Prostate gland (tissue), 2 donors: Measurements from ENCODE around the gene CLDN22. TPM values are rescaled to one million over a fixed set of nuclear protein-coding genes. Genes with fewer than 3 reads are reported as not detected.

ENCODE experiments used
- DNase-seq: peaks from one replicate; pipeline ENCODE4 v3.0.0-alpha.2; 2019; ENCODE audit warnings: low spot score
- H3K27ac ChIP-seq, 2 donors: fragments of 200-600 bp; sonication (generic); 2 replicates each; pipeline ENCODE4 v1.5.1; 2017 to 2019
- H3K27me3 ChIP-seq: fragments of 200-600 bp; sonication (generic); replicated peaks from 2 replicates; pipeline ENCODE4 v1.5.1; 2019; ENCODE audit not compliant: insufficient read depth
- H3K36me3 ChIP-seq, 2 donors: fragments of 200-600 bp; sonication (generic); 1 replicate in 1 of 2; 2 replicates in 1 of 2; pipeline versions ENCODE4 v1.5.1 to v1.8.1; 2017 to 2019
- H3K4me1 ChIP-seq: fragments of 200-600 bp; sonication (generic); replicated peaks from 2 replicates; pipeline ENCODE4 v1.5.1; 2019
- H3K4me3 ChIP-seq, 2 donors: fragments of 200-600 bp; sonication (generic); 2 replicates each; pipeline ENCODE4 v1.5.1; 2017 to 2019
- H3K9me3 ChIP-seq: fragments of 200-600 bp; sonication (generic); 2 replicates; pipeline ENCODE4 v1.5.1; 2017
- CTCF ChIP-seq, 4 experiments: fragments of 200-600 bp in 2 of 4; fragments of 450-650 bp in 2 of 4; sonication (generic) in 2 of 4; IDR thresholded peaks; 1 replicate in 3 of 4; 2 replicates in 1 of 4; pipeline ENCODE4 v1.5.1; 2016 to 2019; ENCODE audit warnings: antibody characterized with exemption in 4 of 4, mild to moderate bottlenecking in 2 of 4, moderate library complexity in 2 of 4
- POLR2A ChIP-seq: fragments of 450-650 bp; IDR thresholded peaks from one replicate; pipeline ENCODE4 v1.6.1; 2016; ENCODE audit warnings: antibody characterized with exemption, mild to moderate bottlenecking
- POLR2AphosphoS5 ChIP-seq: sonication (generic); formaldehyde crosslinking; IDR thresholded peaks from one replicate; pipeline ENCODE4 v1.6.1; 2017; ENCODE audit warnings: antibody characterized with exemption
- WGBS: methylation state at CpG from one replicate; pipeline ENCODE4 v1.1.5; 2018; 5-methylcytosine and 5-hydroxymethylcytosine counted together
- intact Hi-C: fragments of 100-400 bp; cut with DNase I; formaldehyde crosslinking; loops from one replicate; pipeline ENCODE4 v1.14.2; 2022
- total RNA-seq, 2 donors: library from RNA; depleted of rRNA; stranded (reverse); fragments of >200 nt; gene quantifications; one replicate each; pipeline ENCODE4 v1.1.0, GENCODE V29; 2016

The CLDN22 gene
- total RNA-seq, 2 donors from 2014 or later, result not detected

GRCh38 chr4:183333202-183333601 is 13.1 kb upstream of the CLDN22 start:
- Histone ChIP-seq H3K36me3 (no peaks in the 10 kb centered on the region), H3K4me1 (no peaks in the 10 kb centered on the region), H3K27me3 (no peaks in the 10 kb centered on the region), H3K4me3 (no peak overlapping the region), H3K9me3 (no peaks in the 10 kb centered on the region), H3K27ac (no peak overlapping the region)
- no peak for TF ChIP-seq CTCF (IDR thresholded peaks at IDR 0.05)
- no peak for TF ChIP-seq POLR2A
- no peak for TF ChIP-seq POLR2AphosphoS5
- 90% methylated on average over 9 of the region's 9 CpGs for WGBS
- intact Hi-C loops, result no loop called here
- no peak for DNase-seq

GRCh38 chr4:183332447-183332846 is 12.4 kb upstream of the CLDN22 start:
- Histone ChIP-seq H3K4me3 (no peak overlapping the region), H3K4me1 (no peaks in the 10 kb centered on the region), H3K36me3 (no peaks in the 10 kb centered on the region), H3K27ac (no peak overlapping the region), H3K9me3 (no peaks in the 10 kb centered on the region), H3K27me3 (no peaks in the 10 kb centered on the region)
- WGBS, result 83% methylated on average over 11 of the region's 11 CpGs
- intact Hi-C loops, result no loop called here
- no peak for DNase-seq
- TF ChIP-seq CTCF (IDR thresholded peaks at IDR 0.05), result no peak

- Histone ChIP-seq H3K27me3 (no peaks in the 10 kb centered on the region), H3K36me3 (no peaks in the 10 kb centered on the region), H3K27ac (no peak overlapping the region), H3K9me3 (no peaks in the 10 kb centered on the region), H3K4me1 (no peaks in the 10 kb centered on the region), H3K4me3 (no peak overlapping the region)
- no peak for DNase-seq
- 96% methylated on average over 2 of the region's 2 CpGs for WGBS
- intact Hi-C loops, result no loop called here
- TF ChIP-seq POLR2A, result no peak
- TF ChIP-seq CTCF (IDR thresholded peaks at IDR 0.05), result no peak
- no peak for TF ChIP-seq POLR2AphosphoS5
Measured at GRCh38 chr4:183330841-183331240, 10.8 kb upstream of the CLDN22 start.

- H3K36me3 ChIP-seq, result no peaks in the 10 kb centered on the region
- intact Hi-C loops, result no loop called here
Measured at GRCh38 chr4:183329954-183330742, 10.1 kb upstream of the CLDN22 start.

More at GRCh38 chr4:183329954-183330742, 10.1 kb upstream of the CLDN22 start:
- no peaks in the 10 kb centered on the region for H3K4me1 ChIP-seq
- TF ChIP-seq CTCF (IDR thresholded peaks at IDR 0.05) (no peak), POLR2A (no peak), POLR2AphosphoS5 (no peak)
- H3K27me3 ChIP-seq, result no peaks in the 10 kb centered on the region
- no peak overlapping the region for H3K27ac ChIP-seq
- DNase-seq, result no peak
- WGBS, result 63% methylated on average over 10 of the region's 10 CpGs
- no peak overlapping the region for H3K4me3 ChIP-seq
- no peaks in the 10 kb centered on the region for H3K9me3 ChIP-seq
